T-cell (primary cell): ENCODE results near the gene CALML5. TPM values are rescaled to one million over a fixed set of nuclear protein-coding genes. Genes with fewer than 3 reads are reported as not detected.

Experiments
- ATAC-seq, 4 experiments: fragments of 200-7000 bp in 3 of 4; fragments of 150-1000 bp in 1 of 4; cut with Tn5 transposase; replicated peaks in 1 of 4; 1 replicate in 3 of 4; 2 replicates in 1 of 4; pipeline ENCODE4 v1.10.0; 2021; ENCODE audit warnings: moderate library complexity in 3 of 4, mild to moderate bottlenecking in 2 of 4, moderate number of reproducible peaks in 1 of 4
- CTCF ChIA-PET, 2 donors: fragments of 300-600 bp; sonication (Branson Sonifier 250); formaldehyde crosslinking; loops; one replicate each; lab custom pipeline; 2022; ENCODE audit warnings: antibody characterized with exemption in 2 of 2; lab: Charles Lee
- POLR2A ChIA-PET, 2 donors: fragments of 300-600 bp; sonication (Branson Sonifier 250); formaldehyde crosslinking; loops; one replicate each; lab custom pipeline; 2022; ENCODE audit warnings: antibody characterized with exemption in 2 of 2; lab: Charles Lee
- DNase-seq, 35 experiments: peaks; one replicate each; pipeline versions ENCODE4 v3.0.0 to v3.0.0-alpha.2; 2013 to 2023
- H3K27ac ChIP-seq: one replicate; pipeline ENCODE4 v1.5.1; 2013; ENCODE audit warnings: low read length
- H3K27me3 ChIP-seq, 2 experiments: replicated peaks in 1 of 2; 1 replicate in 1 of 2; 2 replicates in 1 of 2; pipeline versions ENCODE4 v1.6.1 to v1.7.0; 2013; ENCODE audit warnings: low read length in 1 of 2, mixed read lengths in 1 of 2; ENCODE audit not compliant: control insufficient read depth in 2 of 2, insufficient read depth in 2 of 2; ENCODE audit errors: extremely low read depth in 1 of 2
- H3K36me3 ChIP-seq, 2 donors: 1 replicate in 1 of 2; 2 replicates in 1 of 2; pipeline versions ENCODE4 v1.6.1 to v1.7.0; 2013; ENCODE audit warnings: low read length in 1 of 2; ENCODE audit not compliant: control insufficient read depth in 2 of 2, insufficient read depth in 1 of 2; ENCODE audit errors: extremely low read depth in 1 of 2
- H3K4me1 ChIP-seq, 2 experiments: 1 replicate in 1 of 2; 2 replicates in 1 of 2; pipeline versions ENCODE4 v1.6.1 to v1.7.0; 2013; ENCODE audit warnings: low read length in 2 of 2, mixed read lengths in 1 of 2; ENCODE audit not compliant: insufficient read depth in 2 of 2, control insufficient read depth in 1 of 2; ENCODE audit errors: extremely low read depth in 1 of 2
- H3K4me3 ChIP-seq, 2 donors: 1 replicate in 1 of 2; 2 replicates in 1 of 2; pipeline versions ENCODE4 v1.5.1 to v1.7.0; 2013; ENCODE audit warnings: mild to moderate bottlenecking in 2 of 2, low read length in 1 of 2, moderate library complexity in 1 of 2; ENCODE audit not compliant: control insufficient read depth in 1 of 2; ENCODE audit errors: extremely low read depth in 1 of 2
- H3K9me3 ChIP-seq: 2 replicates; pipeline ENCODE4 v1.7.0; 2013
- H3K27ac Mint-ChIP-seq, 2 donors: one replicate each; pipeline ENCODE4 v1.8.0; 2020 to 2021; ENCODE audit warnings: mild to moderate bottlenecking in 2 of 2, mixed read lengths in 2 of 2
- H3K27me3 Mint-ChIP-seq, 2 donors: one replicate each; pipeline ENCODE4 v1.8.0; 2021 to 2022; ENCODE audit warnings: mixed read lengths in 2 of 2
- H3K36me3 Mint-ChIP-seq: one replicate; pipeline ENCODE4 v1.8.0; 2021; ENCODE audit warnings: mixed read lengths
- H3K4me1 Mint-ChIP-seq, 3 donors: one replicate each; pipeline ENCODE4 v1.8.0; 2020 to 2022; ENCODE audit warnings: mixed read lengths in 3 of 3, mild to moderate bottlenecking in 1 of 3
- H3K4me3 Mint-ChIP-seq, 3 donors: one replicate each; pipeline ENCODE4 v1.8.0; 2020 to 2022; ENCODE audit warnings: mild to moderate bottlenecking in 3 of 3, mixed read lengths in 3 of 3, moderate library complexity in 3 of 3
- H3K9me3 Mint-ChIP-seq, 3 donors: one replicate each; pipeline ENCODE4 v1.8.0; 2020 to 2022; ENCODE audit warnings: mixed read lengths in 3 of 3
- WGBS: methylation state at CpG from one replicate; pipeline ENCODE4 v1.1.5; 2013; ENCODE audit warnings: missing lambda C conversion rate; ENCODE audit not compliant: insufficient coverage; 5-methylcytosine and 5-hydroxymethylcytosine counted together
- total RNA-seq, 35 experiments: library from RNA in 6 of 35; stranded (reverse) in 6 of 35; fragments of 120-200 nt in 1 of 35; gene quantifications; one replicate each; pipeline versions ENCODE4 v1.2.1 to v1.2.4 and lab custom pipeline; 2013 to 2026

Gene CALML5
- total RNA-seq, 5 donors from 2014 or later (not counting 1 experiment from before 2014, with no cell fraction given): not detected

- H3K27me3 ChIP-seq: no peaks in the 10 kb centered on the region
- CTCF ChIA-PET: no interaction called here
- peaks cover 0 to under 1% of the 10 kb centered on the region in 2 donors for H3K27me3 Mint-ChIP-seq
- peak overlapping the region in 1 of 2 donors; percentile 14 for H3K27ac Mint-ChIP-seq
- H3K4me3 ChIP-seq: no peak overlapping the region
- peaks cover 15% of the 10 kb centered on the region for H3K36me3 Mint-ChIP-seq
- DNase-seq (no peak), ATAC-seq (no peak)
- H3K9me3 ChIP-seq: no peaks in the 10 kb centered on the region
- peaks cover 9 to 11% (median 9%) of the 10 kb centered on the region in 3 donors for H3K4me1 Mint-ChIP-seq
- no peaks in the 10 kb centered on the region for H3K9me3 Mint-ChIP-seq
- H3K36me3 ChIP-seq: peaks cover 16 to 19% of the 10 kb centered on the region in 2 donors
- H3K27ac ChIP-seq: no peak overlapping the region
- 100% methylated on average over 1 of the region's 1 CpG for WGBS
- POLR2A ChIA-PET: no interaction called here
- no peak overlapping the region for H3K4me3 Mint-ChIP-seq
- peaks cover 0 to 13% of the 10 kb centered on the region in 2 experiments for H3K4me1 ChIP-seq
These were observed 40.9 kb downstream of the CALML5 start for GRCh38 chr10:5458425-5458824.

GRCh38 chr10:5457741-5458140, 41.6 kb downstream of the CALML5 start:
- peak overlapping the region; percentile 24 to 70 for H3K27ac Mint-ChIP-seq
- ChIA-PET POLR2A (interaction anchor here in 1 of 2 donors (0.5 kb wide), 1 partner anchor 43 kb away, joined by 5 read pairs; no protein-coding TSS in a partner anchor), CTCF (no interaction called here)
- ATAC-seq (peak; percentile 65 to 94 (median 68)), DNase-seq (peak in 1 of 35 experiments; percentile 46)
- WGBS: 45% methylated on average over 3 of the region's 3 CpGs
- H3K4me1 Mint-ChIP-seq: peaks cover 9 to 11% (median 9%) of the 10 kb centered on the region in 3 donors
- Histone ChIP-seq H3K36me3 (peaks cover 16 to 19% of the 10 kb centered on the region in 2 donors), H3K4me1 (peaks cover 0 to 13% of the 10 kb centered on the region in 2 experiments), H3K27me3 (no peaks in the 10 kb centered on the region), H3K9me3 (no peaks in the 10 kb centered on the region), H3K27ac (no peak overlapping the region), H3K4me3 (no peak overlapping the region)
- H3K9me3 Mint-ChIP-seq: no peaks in the 10 kb centered on the region
- H3K27me3 Mint-ChIP-seq: no peaks in the 10 kb centered on the region
- peak overlapping the region in 1 of 3 donors; percentile 20 for H3K4me3 Mint-ChIP-seq
- H3K36me3 Mint-ChIP-seq: peaks cover 19% of the 10 kb centered on the region

GRCh38 chr10:5456563-5456962, 42.8 kb downstream of the CALML5 start:
- H3K9me3 ChIP-seq: no peaks in the 10 kb centered on the region
- Mint-ChIP-seq H3K4me3 (no peak overlapping the region), H3K27ac (no peak overlapping the region), H3K36me3 (peaks cover 21% of the 10 kb centered on the region), H3K4me1 (peaks cover 9 to 11% (median 9%) of the 10 kb centered on the region in 3 donors), H3K27me3 (no peaks in the 10 kb centered on the region), H3K9me3 (no peaks in the 10 kb centered on the region)
- no peak overlapping the region for H3K4me3 ChIP-seq
- peaks cover 16 to 22% of the 10 kb centered on the region in 2 donors for H3K36me3 ChIP-seq
- WGBS: 100% methylated on average over 8 of the region's 12 CpGs
- no peaks in the 10 kb centered on the region for H3K27me3 ChIP-seq
- ChIA-PET CTCF (no interaction called here), POLR2A (no interaction called here)
- H3K4me1 ChIP-seq: peaks cover 0 to 13% of the 10 kb centered on the region in 2 experiments
- ATAC-seq (no peak), DNase-seq (no peak)
- H3K27ac ChIP-seq: no peak overlapping the region

GRCh38 chr10:5453749-5454489, 45.5 kb downstream of the CALML5 start:
- POLR2A ChIA-PET: no interaction called here
- ATAC-seq (no peak), DNase-seq (no peak)
- Mint-ChIP-seq H3K27ac (peak overlapping the region in 1 of 2 donors; percentile 48), H3K4me3 (no peak overlapping the region), H3K36me3 (peaks cover 23% of the 10 kb centered on the region), H3K27me3 (no peaks in the 10 kb centered on the region), H3K4me1 (peaks cover 15 to 17% (median 15%) of the 10 kb centered on the region in 3 donors), H3K9me3 (no peaks in the 10 kb centered on the region)
- Histone ChIP-seq H3K9me3 (no peaks in the 10 kb centered on the region), H3K36me3 (peaks cover 14 to 22% of the 10 kb centered on the region in 2 donors), H3K4me1 (peaks cover 0 to 18% of the 10 kb centered on the region in 2 experiments), H3K27me3 (no peaks in the 10 kb centered on the region), H3K4me3 (no peak overlapping the region), H3K27ac (no peak overlapping the region)
- CTCF ChIA-PET: interaction anchor here (0.6 kb wide), 2 partner anchors 10 to 40 kb away, joined by 3 to 4 read pairs; no protein-coding TSS in a partner anchor
- WGBS: 93% methylated on average over 5 of the region's 13 CpGs

GRCh38 chr10:5450605-5451384, 48.6 kb downstream of the CALML5 start:
- peaks cover 29 to 32% (median 31%) of the 10 kb centered on the region in 3 donors for H3K4me1 Mint-ChIP-seq
- Histone ChIP-seq H3K9me3 (no peaks in the 10 kb centered on the region), H3K4me3 (no peak overlapping the region), H3K27ac (no peak overlapping the region), H3K36me3 (peaks cover 8 to 14% of the 10 kb centered on the region in 2 donors), H3K27me3 (no peaks in the 10 kb centered on the region), H3K4me1 (peaks cover 6 to 28% of the 10 kb centered on the region in 2 experiments)
- DNase-seq (no peak), ATAC-seq (no peak)
- H3K27me3 Mint-ChIP-seq: no peaks in the 10 kb centered on the region
- CTCF ChIA-PET: interaction anchor here in 1 of 2 donors (0.5 kb wide), 1 partner anchor 393 kb away, joined by 3 read pairs; no protein-coding TSS in a partner anchor
- no peaks in the 10 kb centered on the region for H3K9me3 Mint-ChIP-seq
- no peak overlapping the region for H3K4me3 Mint-ChIP-seq
- POLR2A ChIA-PET: interaction anchor here in 1 of 2 donors (0.5 kb wide), 1 partner anchor 164 kb away, joined by 3 read pairs; no protein-coding TSS in a partner anchor
- no peak overlapping the region for H3K27ac Mint-ChIP-seq
- H3K36me3 Mint-ChIP-seq: peaks cover 14% of the 10 kb centered on the region
- no CpG with 5 or more reads among the region's 4 CpGs for WGBS

- ChIA-PET CTCF (no interaction called here), POLR2A (no interaction called here)
- Histone ChIP-seq H3K36me3 (peaks cover 8 to 9% of the 10 kb centered on the region in 2 donors), H3K4me1 (peaks cover 6 to 28% of the 10 kb centered on the region in 2 experiments), H3K4me3 (no peak overlapping the region), H3K9me3 (no peaks in the 10 kb centered on the region), H3K27ac (no peak overlapping the region), H3K27me3 (no peaks in the 10 kb centered on the region)
- DNase-seq (no peak), ATAC-seq (no peak)
- 95% methylated on average over 3 of the region's 8 CpGs for WGBS
- Mint-ChIP-seq H3K4me3 (no peak overlapping the region), H3K27me3 (no peaks in the 10 kb centered on the region), H3K4me1 (peaks cover 31 to 37% (median 37%) of the 10 kb centered on the region in 3 donors), H3K9me3 (no peaks in the 10 kb centered on the region), H3K36me3 (peaks cover 14% of the 10 kb centered on the region), H3K27ac (peak overlapping the region in 1 of 2 donors; percentile 67)
These were observed 49.5 kb downstream of the CALML5 start for GRCh38 chr10:5449823-5450222.
